GM20000 (cell line): ENCODE data around the gene MTPN.

Experiments used
- DNase-seq: peaks from one replicate; pipeline ENCODE4 v3.0.0; 2012; ENCODE audit warnings: low spot score
- CTCF ChIP-seq: IDR thresholded peaks from 2 replicates; pipeline ENCODE4 v1.5.1; 2012; ENCODE audit warnings: mild to moderate bottlenecking, control low read depth; ENCODE audit errors: extremely low read depth, missing control alignments

The MTPN gene

GRCh38 chr7:135886345-135887132 lies 90.6 kb downstream of the MTPN start:
- no peak for TF ChIP-seq CTCF
- DNase-seq = no peak

- TF ChIP-seq CTCF = no peak
- no peak for DNase-seq
These were observed 92.5 kb downstream of the MTPN start for GRCh38 chr7:135884495-135885232.

- DNase-seq = no peak
These were observed 97.9 kb downstream of the MTPN start for GRCh38 chr7:135879233-135879632.

GRCh38 chr7:135878284-135878683 lies 98.9 kb downstream of the MTPN start:
- no peak for TF ChIP-seq CTCF
- DNase-seq = no peak

More at GRCh38 chr7:135879233-135879632, 97.9 kb downstream of the MTPN start:
- TF ChIP-seq CTCF = no peak

GRCh38 chr7:135877805-135878204 lies 99.4 kb downstream of the MTPN start:
- no peak for DNase-seq

More at GRCh38 chr7:135877805-135878204, 99.4 kb downstream of the MTPN start:
- TF ChIP-seq CTCF = no peak
